Gastrocnemius medialis (tissue), 4 donors: ENCODE results near the gene OPRL1. TPM values are rescaled to one million over a fixed set of nuclear protein-coding genes. Genes with fewer than 3 reads are reported as not detected.

Experiments
- ATAC-seq, 2 donors: fragments of 150-250 bp; one replicate each; pipeline ENCODE4 v1.9.1; 2016
- DNase-seq, 2 donors: peaks; one replicate each; pipeline ENCODE4 v3.0.0-alpha.2; 2019
- H3K27ac ChIP-seq, 4 donors: fragments of 200-600 bp; sonication (generic); 1 replicate in 1 of 4; 2 replicates in 3 of 4; pipeline ENCODE4 v1.5.1; 2016 to 2018; ENCODE audit warnings: mild to moderate bottlenecking in 2 of 4, moderate library complexity in 1 of 4
- H3K27me3 ChIP-seq, 3 donors: fragments of 200-600 bp; sonication (generic) in 2 of 3; 1 replicate in 1 of 3; 2 replicates in 2 of 3; pipeline versions ENCODE4 v1.5.1 to v1.6.0; 2016 to 2019; ENCODE audit warnings: mild to moderate bottlenecking in 1 of 3, moderate library complexity in 1 of 3
- H3K36me3 ChIP-seq, 2 donors: fragments of 200-600 bp; sonication (generic) in 1 of 2; one replicate each; pipeline ENCODE4 v1.5.1; 2017 to 2018
- H3K4me1 ChIP-seq, 2 donors: fragments of 200-600 bp; sonication (generic) in 1 of 2; one replicate each; pipeline ENCODE4 v1.5.1; 2016 to 2017; ENCODE audit warnings: mild to moderate bottlenecking in 2 of 2
- H3K4me3 ChIP-seq, 4 donors: fragments of 200-600 bp; sonication (generic) in 3 of 4; 1 replicate in 1 of 4; 2 replicates in 3 of 4; pipeline ENCODE4 v1.5.1; 2016 to 2019; ENCODE audit warnings: mild to moderate bottlenecking in 2 of 4
- H3K9me3 ChIP-seq, 3 donors: fragments of 200-600 bp; sonication (generic) in 2 of 3; 1 replicate in 1 of 3; 2 replicates in 2 of 3; pipeline ENCODE4 v1.5.1; 2016 to 2019
- CTCF ChIP-seq, 5 experiments: fragments of 450-650 bp in 3 of 5; fragments of 200-600 bp in 2 of 5; sonication (generic) in 2 of 5; IDR thresholded peaks in 4 of 5; conservative IDR thresholded peaks in 1 of 5; 1 replicate in 4 of 5; 2 replicates in 1 of 5; pipeline ENCODE4 v1.5.1; 2016 to 2019; ENCODE audit warnings: antibody characterized with exemption in 5 of 5, mild to moderate bottlenecking in 3 of 5, moderate library complexity in 3 of 5
- POLR2A ChIP-seq, 2 donors: fragments of 450-650 bp; IDR thresholded peaks; one replicate each; pipeline ENCODE4 v1.6.1; 2017; ENCODE audit warnings: antibody characterized with exemption in 2 of 2, mild to moderate bottlenecking in 2 of 2, moderate library complexity in 2 of 2
- in situ Hi-C, 4 donors: fragments of 200-750 bp; cut with MboI; loops; one replicate each; pipeline versions ENCODE4 v1.15.0 to v1.8.0; 2017; ENCODE audit warnings: low sequenced_read_pairs in 4 of 4
- intact Hi-C: fragments of 100-400 bp; cut with DNase I; formaldehyde crosslinking; loops from one replicate; pipeline ENCODE4 v1.15.1; 2023; ENCODE audit warnings: low total_unique reads
- total RNA-seq, 4 donors: library from RNA; depleted of rRNA; stranded (reverse); fragments of >200 nt; gene quantifications; one replicate each; pipeline versions ENCODE4 v1.1.0 to v1.2.3, GENCODE V29; 2016

OPRL1 gene
- total RNA-seq, 4 donors from 2014 or later = 0.10 to 0.68 (median 0.15) TPM

GRCh38 chr20:64055893-64056638 is 23.8 kb upstream of the OPRL1 start:
- Histone ChIP-seq H3K4me3 (peak overlapping the region in 1 of 4 donors; percentile 23), H3K27ac (peak overlapping the region; percentile 54 to 80 (median 74)), H3K36me3 (no peaks in the 10 kb centered on the region), H3K9me3 (no peaks in the 10 kb centered on the region), H3K4me1 (no peaks in the 10 kb centered on the region), H3K27me3 (peaks cover 1 to 2% (median 1%) of the 10 kb centered on the region in 3 donors)
- TF ChIP-seq POLR2A (IDR thresholded peaks at IDR 0.05) = no peak
- no peak for TF ChIP-seq CTCF (IDR thresholded peaks at IDR 0.05 in 4 of 5, conservative IDR thresholded peaks at IDR 0.05 in 1 of 5)
- ATAC-seq (peak in 1 of 2 donors; percentile 22), DNase-seq (no peak)
- intact Hi-C loops (no loop called here), in situ Hi-C loops (no loop called here)

GRCh38 chr20:64056639-64056888 is 23.3 kb upstream of the OPRL1 start:
- peak overlapping the region in 2 of 4 donors; percentile 1 to 37 for H3K4me3 ChIP-seq
- DNase-seq = no peak
- intact Hi-C loops = no loop called here

GRCh38 chr20:64056889-64057627 is 22.8 kb upstream of the OPRL1 start:
- TF ChIP-seq CTCF (IDR thresholded peaks at IDR 0.05 in 4 of 5, conservative IDR thresholded peaks at IDR 0.05 in 1 of 5) = no peak
- TF ChIP-seq POLR2A (IDR thresholded peaks at IDR 0.05) = peak in 1 of 2 donors; percentile 9
- peaks cover 0 to 2% (median 0%) of the 10 kb centered on the region in 3 donors for H3K27me3 ChIP-seq
- ATAC-seq = peak in 1 of 2 donors; percentile 12
- DNase-seq = no peak
- intact Hi-C loops = no loop called here
- peak overlapping the region; percentile 44 to 80 (median 74) for H3K27ac ChIP-seq
- H3K9me3 ChIP-seq = no peaks in the 10 kb centered on the region
- in situ Hi-C loops = no loop called here
- H3K4me3 ChIP-seq = peak overlapping the region; percentile 1 to 37 (median 26)
- H3K4me1 ChIP-seq = no peaks in the 10 kb centered on the region
- H3K36me3 ChIP-seq = no peaks in the 10 kb centered on the region

More at GRCh38 chr20:64056639-64056888, 23.3 kb upstream of the OPRL1 start:
- Histone ChIP-seq H3K36me3 (no peaks in the 10 kb centered on the region), H3K4me1 (no peaks in the 10 kb centered on the region), H3K9me3 (no peaks in the 10 kb centered on the region), H3K27me3 (peaks cover 0 to 2% (median 0%) of the 10 kb centered on the region in 3 donors), H3K27ac (peak overlapping the region; percentile 44 to 80 (median 74))
- ATAC-seq = no peak
- in situ Hi-C loops = no loop called here
- TF ChIP-seq POLR2A (IDR thresholded peaks at IDR 0.05) (no peak), CTCF (IDR thresholded peaks at IDR 0.05 in 4 of 5, conservative IDR thresholded peaks at IDR 0.05 in 1 of 5) (no peak)

- ATAC-seq = peak; percentile 33 to 42
- TF ChIP-seq CTCF (IDR thresholded peaks at IDR 0.05 in 4 of 5, conservative IDR thresholded peaks at IDR 0.05 in 1 of 5) (peak; percentile 45 to 87 (median 75)), POLR2A (IDR thresholded peaks at IDR 0.05) (no peak)
- H3K4me3 ChIP-seq = peak overlapping the region; percentile 1 to 37 (median 26)
- H3K27ac ChIP-seq = peak overlapping the region; percentile 44 to 80 (median 74)
- peak; percentile 35 to 41 for DNase-seq
- peaks cover 0 to 2% (median 0%) of the 10 kb centered on the region in 3 donors for H3K27me3 ChIP-seq
- in situ Hi-C loops = no loop called here
- H3K4me1 ChIP-seq = peaks cover 0 to 4% of the 10 kb centered on the region in 2 donors
- intact Hi-C loops = no loop called here
- no peaks in the 10 kb centered on the region for H3K36me3 ChIP-seq
- H3K9me3 ChIP-seq = no peaks in the 10 kb centered on the region
Observed at GRCh38 chr20:64057628-64058498, 22.0 kb upstream of the OPRL1 start.
